Spleen (tissue), 3 donors: ENCODE measurements around the gene CRISP2.
"Not testable (repeated sequence)": the region's sequence is repeated elsewhere in the genome, so short reads cannot be mapped to it uniquely, and the experiment has no call there.

Source experiments
- POLR2A ChIP-seq, 3 donors: fragments of 450-650 bp; IDR thresholded peaks; one replicate each; pipeline ENCODE4 v1.5.1; 2017; ENCODE audit warnings: antibody characterized with exemption in 3 of 3, mild to moderate bottlenecking in 1 of 3
- POLR2AphosphoS5 ChIP-seq, 3 donors: sonication (generic); formaldehyde crosslinking; IDR thresholded peaks; one replicate each; pipeline ENCODE4 v1.5.1; 2017; ENCODE audit warnings: antibody characterized with exemption in 3 of 3

GRCh38 chr6:49723917-49724316, 10.6 kb upstream of the CRISP2 start:
- TF ChIP-seq POLR2A, POLR2AphosphoS5 (IDR thresholded peaks at IDR 0.05): not testable (repeated sequence)
